Posterior vena cava (tissue), 2 donors: ENCODE data around the gene ATOH8. TPM values are rescaled to one million over a fixed set of nuclear protein-coding genes. Genes with fewer than 3 reads are reported as not detected.

Source experiments
- DNase-seq: peaks from one replicate; pipeline ENCODE4 v3.0.0-alpha.2; 2020; ENCODE audit warnings: low spot score
- intact Hi-C, 2 donors: fragments of 100-400 bp; cut with DNase I; formaldehyde crosslinking; loops; one replicate each; pipeline versions ENCODE4 v1.14.1 to v1.14.2; 2022 to 2023
- total RNA-seq, 2 donors: library from RNA; stranded (reverse); fragmentation: NEBNext Ultra II Directional; extraction: Animal tissue kit (Norgen Biotek cat#: 25700); gene quantifications; one replicate each; pipeline ENCODE4 v1.2.1, GENCODE V29; 2021
- donor health status: DM: yes; HTN: yes; CAD: no.
- donor health status: DM: yes; HTN: yes; CAD: no.

The ATOH8 gene
- total RNA-seq, 2 donors from 2014 or later, result 16.6 to 17.5 TPM

GRCh38 chr2:85716346-85716914, 37.4 kb upstream of the ATOH8 start:
- DNase-seq, result no peak
- intact Hi-C loops, result no loop called here

- DNase-seq, result no peak
- intact Hi-C loops, result no loop called here
These were observed 36.3 kb upstream of the ATOH8 start for GRCh38 chr2:85717308-85718008.

GRCh38 chr2:85718009-85718391, 35.8 kb upstream of the ATOH8 start:
- intact Hi-C loops, result no loop called here
- no peak for DNase-seq

- DNase-seq, result no peak
- intact Hi-C loops, result no loop called here
These were observed 34.8 kb upstream of the ATOH8 start for GRCh38 chr2:85718885-85719492.

GRCh38 chr2:85719609-85720240, 34.1 kb upstream of the ATOH8 start:
- intact Hi-C loops, result loop anchor here in 1 of 2 donors (10.0 kb wide), 1 partner anchor 375 kb away; no protein-coding TSS in a partner anchor
- DNase-seq, result no peak

- intact Hi-C loops, result loop anchor here in 1 of 2 donors (10.0 kb wide), 1 partner anchor 374 kb away; no protein-coding TSS in a partner anchor
- no peak for DNase-seq
These were observed 33.3 kb upstream of the ATOH8 start for GRCh38 chr2:85720533-85720932.

- DNase-seq, result no peak
- intact Hi-C loops, result loop anchor here in 1 of 2 donors (10.0 kb wide), 1 partner anchor 373 kb away; no protein-coding TSS in a partner anchor
These were observed 32.1 kb upstream of the ATOH8 start for GRCh38 chr2:85721641-85722040.

GRCh38 chr2:85722519-85722918, 31.3 kb upstream of the ATOH8 start:
- intact Hi-C loops, result loop anchor here in 1 of 2 donors (10.0 kb wide), 1 partner anchor 372 kb away; no protein-coding TSS in a partner anchor

GRCh38 chr2:85723707-85724360, 30.0 kb upstream of the ATOH8 start:
- intact Hi-C loops, result loop anchor here in 1 of 2 donors (10.0 kb wide), 1 partner anchor 371 kb away; no protein-coding TSS in a partner anchor
- no peak for DNase-seq

More at GRCh38 chr2:85722519-85722918, 31.3 kb upstream of the ATOH8 start:
- DNase-seq, result no peak

GRCh38 chr2:85724731-85725181, 29.0 kb upstream of the ATOH8 start:
- intact Hi-C loops, result loop anchor here in 1 of 2 donors (10.0 kb wide), 1 partner anchor 370 kb away; no protein-coding TSS in a partner anchor
- DNase-seq, result no peak

- intact Hi-C loops, result loop anchor here in 1 of 2 donors (10.0 kb wide), 1 partner anchor 369 kb away; no protein-coding TSS in a partner anchor
- no peak for DNase-seq
These were observed 28.3 kb upstream of the ATOH8 start for GRCh38 chr2:85725451-85725850.

- intact Hi-C loops, result loop anchor here (2.0 to 10.0 kb wide), 2 partner anchors 87 to 367 kb away; no protein-coding TSS in a partner anchor
- no peak for DNase-seq
These were observed 26.0 kb upstream of the ATOH8 start for GRCh38 chr2:85727798-85728197.

GRCh38 chr2:85728342-85728741, 25.4 kb upstream of the ATOH8 start:
- intact Hi-C loops, result loop anchor here (2.0 to 10.0 kb wide), 2 partner anchors 86 to 366 kb away; no protein-coding TSS in a partner anchor
- no peak for DNase-seq

- intact Hi-C loops, result loop anchor here (2.0 to 10.0 kb wide), 2 partner anchors 86 to 366 kb away; no protein-coding TSS in a partner anchor
- peak; percentile 96 for DNase-seq
These were observed 24.6 kb upstream of the ATOH8 start for GRCh38 chr2:85728883-85729824.

GRCh38 chr2:85729825-85730510, 23.8 kb upstream of the ATOH8 start:
- intact Hi-C loops, result loop anchor here (2.0 to 10.0 kb wide), 4 partner anchors 67 to 365 kb away; no protein-coding TSS in a partner anchor
- no peak for DNase-seq

GRCh38 chr2:85730686-85731230, 23.0 kb upstream of the ATOH8 start:
- no peak for DNase-seq
- intact Hi-C loops, result loop anchor here (5.0 kb wide), 2 partner anchors 67 to 82 kb away; no protein-coding TSS in a partner anchor

GRCh38 chr2:85731606-85732005, 22.2 kb upstream of the ATOH8 start:
- intact Hi-C loops, result loop anchor here (5.0 kb wide), 2 partner anchors 66 to 81 kb away; no protein-coding TSS in a partner anchor
- DNase-seq, result no peak
